GM19463 (cell line): Measurements from ENCODE around the gene PRDM11.
"Not testable (repeated sequence)": the region's sequence is repeated elsewhere in the genome, so short reads cannot be mapped to it uniquely, and the experiment has no call there.

Experiments used
- ATAC-seq: cut with Tn5 transposase; IDR thresholded peaks from one replicate; pipeline ENCODE4 v1.9.1; 2021; ENCODE audit warnings: mild to moderate bottlenecking, moderate library complexity; ENCODE audit not compliant: unreplicated experiment

PRDM11 gene

GRCh38 chr11:45229401-45230020, 83.1 kb downstream of the PRDM11 start:
- ATAC-seq = no peak

DNA sequence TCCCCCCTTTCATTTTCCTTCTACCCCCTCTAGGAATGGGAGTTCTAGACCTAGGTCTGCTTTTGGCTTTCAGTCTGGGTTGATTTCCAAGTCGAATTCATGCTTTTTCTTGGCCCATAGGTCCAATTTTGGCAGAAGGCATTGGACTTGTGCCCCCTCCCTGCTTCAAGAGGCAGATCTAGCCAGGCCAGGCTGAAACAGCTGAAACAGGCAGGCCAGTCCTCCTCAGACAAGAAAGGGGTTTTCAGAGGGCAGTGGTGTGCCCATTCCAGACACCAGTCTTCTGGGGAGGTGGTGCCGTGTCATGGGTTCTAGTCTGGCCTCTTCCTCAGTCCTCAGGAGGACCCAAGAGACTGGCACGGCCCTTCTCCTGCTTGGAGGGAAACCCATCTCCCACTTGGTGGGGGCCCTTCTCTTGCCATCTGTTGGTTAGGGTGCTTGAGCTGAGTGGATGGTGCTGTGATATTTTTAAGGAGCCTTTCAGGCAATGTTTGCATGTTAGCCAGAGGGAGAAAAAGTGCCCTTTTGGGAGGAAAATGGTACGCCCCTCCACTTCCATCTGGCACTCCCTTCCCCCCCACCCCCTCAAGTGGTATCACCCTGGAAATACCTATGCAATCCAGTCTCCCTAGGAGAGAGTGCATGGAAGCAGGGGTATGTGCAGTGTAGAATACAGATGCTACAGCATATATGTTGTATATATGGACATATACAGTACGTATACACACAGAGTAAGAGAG, 86.1 kb downstream of the PRDM11 start:
- ATAC-seq = no peak

DNA sequence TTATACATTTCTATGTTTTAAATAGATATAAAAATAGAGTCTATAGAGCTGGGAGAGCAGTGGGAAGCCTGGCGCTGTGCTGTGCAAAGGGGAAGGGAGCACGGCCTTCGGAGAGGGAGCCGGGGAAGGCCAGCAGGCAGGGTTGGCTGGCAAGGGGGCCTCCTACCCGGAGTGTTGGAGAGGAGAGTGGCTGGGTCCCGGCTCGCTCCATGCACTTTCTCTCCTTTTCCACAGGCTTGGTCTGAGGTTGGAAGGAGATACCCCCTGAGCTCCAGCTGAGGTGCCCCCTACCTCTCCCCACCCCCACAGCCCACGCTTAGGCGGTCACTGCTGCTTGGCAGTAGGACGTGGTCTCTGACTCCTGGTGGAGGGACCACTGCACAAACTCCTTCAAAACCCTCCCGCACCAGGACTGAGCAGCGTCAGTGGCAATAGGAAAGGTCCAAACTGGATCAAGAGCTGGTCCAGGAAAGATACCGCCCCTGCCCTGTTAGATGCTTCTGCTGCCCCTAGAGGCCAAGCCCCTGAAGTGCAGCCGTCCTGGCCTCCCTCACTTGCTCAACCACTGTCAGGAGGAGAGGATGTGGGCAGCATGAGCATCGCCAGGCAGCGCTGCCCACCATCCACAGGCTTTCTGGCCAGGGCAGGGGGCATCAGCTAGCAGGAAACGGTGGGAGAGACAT, 86.8 kb downstream of the PRDM11 start:
- ATAC-seq = peak; percentile 70

DNA sequence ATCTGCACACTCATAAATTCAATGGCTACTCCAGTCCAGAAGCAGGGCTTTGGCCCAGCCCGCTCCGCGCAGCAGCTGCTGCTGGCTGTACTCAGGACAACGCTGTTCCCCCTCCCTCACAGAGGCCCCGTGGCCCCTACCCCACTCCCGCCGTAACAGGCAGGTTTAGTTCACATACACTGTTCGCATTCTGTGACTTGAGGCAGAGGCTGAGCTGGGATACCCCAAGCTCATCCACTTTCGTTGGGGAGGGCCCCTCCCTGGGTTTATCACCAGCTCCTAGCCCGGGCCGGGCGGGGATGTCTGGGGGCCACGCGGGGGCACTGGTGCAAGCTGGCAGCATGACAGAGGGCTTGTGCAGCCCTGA, 87.3 kb downstream of the PRDM11 start:
- no peak for ATAC-seq

- no peak for ATAC-seq
Observed at GRCh38 chr11:45234306-45235006, 88.0 kb downstream of the PRDM11 start.

DNA sequence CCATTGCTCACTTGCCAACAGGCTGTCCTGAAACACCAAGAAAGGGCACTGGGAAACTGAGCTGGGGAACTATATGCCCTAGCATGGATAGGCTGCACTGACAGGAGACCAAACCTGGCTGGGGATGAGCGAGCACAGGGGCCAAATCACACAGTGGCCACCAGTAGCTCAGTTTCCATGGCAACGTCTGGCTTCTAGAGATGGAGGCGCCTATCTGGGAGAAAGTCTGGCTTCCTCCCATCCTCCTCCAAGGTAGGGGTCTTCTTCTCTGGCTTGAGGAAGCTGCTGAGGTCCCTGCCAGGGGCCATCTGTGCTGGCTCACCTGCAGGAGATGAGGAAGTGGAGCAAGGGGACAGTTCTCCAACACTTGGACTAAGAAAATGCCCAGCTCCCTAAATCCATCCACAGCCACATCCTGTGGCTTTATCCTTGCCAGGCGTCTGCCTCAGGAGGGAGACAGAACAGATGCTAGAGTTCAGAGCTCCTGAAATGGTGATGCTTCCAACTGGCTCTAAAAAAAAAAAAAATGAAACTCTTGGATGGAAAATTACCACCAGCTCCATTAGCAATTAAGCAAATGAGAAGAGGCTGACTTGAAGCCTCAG, 91.4 kb downstream of the PRDM11 start:
- no peak for ATAC-seq

- no peak for ATAC-seq
Observed at GRCh38 chr11:45238724-45239123, 92.3 kb downstream of the PRDM11 start.

DNA sequence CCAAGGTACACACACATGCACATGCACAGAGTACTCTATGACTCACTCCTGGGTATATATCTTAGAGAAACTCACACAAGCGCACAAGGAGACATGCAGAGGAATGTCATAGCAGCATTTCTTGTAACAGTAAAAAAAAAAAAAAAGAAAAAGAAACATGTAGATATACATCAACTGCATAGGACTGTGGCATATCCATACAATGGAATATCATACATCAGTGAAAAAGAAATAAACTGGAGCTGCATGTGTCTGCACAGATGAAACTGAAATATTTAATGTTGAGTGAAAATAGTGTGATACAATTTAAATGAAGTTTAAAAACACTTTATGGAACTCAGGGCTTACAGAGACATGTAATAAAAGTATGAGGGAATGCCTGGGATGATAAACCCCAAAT, 93.3 kb downstream of the PRDM11 start:
- ATAC-seq = no peak

GRCh38 chr11:45243967-45244366, 97.5 kb downstream of the PRDM11 start:
- ATAC-seq = no peak

DNA sequence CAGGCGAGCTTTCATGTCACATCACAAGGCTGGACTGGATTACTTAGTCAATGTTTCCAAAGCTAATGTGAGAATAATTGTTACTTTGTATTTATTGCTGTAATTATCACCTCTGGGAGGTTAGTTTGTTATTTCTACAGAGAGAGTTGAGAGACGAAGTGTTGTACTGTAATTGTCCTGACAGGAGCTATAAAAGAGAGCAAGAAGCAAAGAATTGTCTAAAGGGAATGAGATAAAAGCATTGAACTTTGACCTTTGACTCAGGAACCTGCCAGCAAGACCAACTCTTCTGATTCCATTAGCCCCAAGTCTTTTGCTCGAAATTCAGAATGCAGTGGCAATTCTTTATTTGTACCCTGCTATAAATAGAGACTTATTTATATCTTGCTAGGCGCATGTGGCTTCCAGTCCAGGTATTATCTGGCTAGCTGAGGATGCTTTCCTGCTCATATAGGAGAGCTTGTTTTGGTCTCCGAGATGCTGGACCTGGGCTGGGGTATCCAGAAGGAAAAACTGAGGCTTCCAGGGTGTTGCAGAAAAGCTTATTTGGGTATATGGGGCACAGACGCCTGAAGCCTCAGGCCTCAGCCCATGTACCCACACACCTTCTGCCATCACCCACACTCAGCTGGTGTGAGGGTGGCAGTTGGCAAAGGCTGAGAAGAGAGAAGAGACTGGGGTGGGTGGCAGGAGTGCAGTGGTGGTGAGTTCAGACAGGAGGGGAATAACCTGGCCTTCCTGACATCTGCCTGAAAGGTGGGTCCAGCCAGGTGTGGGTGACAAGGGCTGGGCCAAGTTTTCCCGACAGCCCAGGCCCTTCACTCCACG, 99.0 kb downstream of the PRDM11 start:
- ATAC-seq = no peak

DNA sequence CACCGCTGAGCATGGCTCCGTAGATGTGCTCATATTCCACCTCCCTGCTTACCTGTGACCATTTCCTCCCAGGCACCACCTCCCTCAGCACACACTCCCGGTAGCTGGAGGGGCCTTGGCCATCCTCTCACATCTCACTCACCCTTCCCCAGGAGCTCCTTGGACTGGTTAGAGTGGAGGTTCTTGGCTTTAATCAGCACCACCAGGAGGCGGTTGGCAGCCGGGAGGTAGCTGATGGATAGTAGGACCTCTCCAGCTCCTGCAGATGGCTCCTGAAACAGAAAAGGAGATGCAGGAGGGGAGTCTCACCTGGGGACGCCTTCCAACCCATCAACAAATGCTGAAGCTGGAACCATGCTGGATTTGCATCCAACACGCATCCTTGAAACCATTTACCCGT, 99.8 kb downstream of the PRDM11 start:
- no peak for ATAC-seq

GRCh38 chr11:45247433-45247832, 101.0 kb downstream of the PRDM11 start:
- no peak for ATAC-seq

DNA sequence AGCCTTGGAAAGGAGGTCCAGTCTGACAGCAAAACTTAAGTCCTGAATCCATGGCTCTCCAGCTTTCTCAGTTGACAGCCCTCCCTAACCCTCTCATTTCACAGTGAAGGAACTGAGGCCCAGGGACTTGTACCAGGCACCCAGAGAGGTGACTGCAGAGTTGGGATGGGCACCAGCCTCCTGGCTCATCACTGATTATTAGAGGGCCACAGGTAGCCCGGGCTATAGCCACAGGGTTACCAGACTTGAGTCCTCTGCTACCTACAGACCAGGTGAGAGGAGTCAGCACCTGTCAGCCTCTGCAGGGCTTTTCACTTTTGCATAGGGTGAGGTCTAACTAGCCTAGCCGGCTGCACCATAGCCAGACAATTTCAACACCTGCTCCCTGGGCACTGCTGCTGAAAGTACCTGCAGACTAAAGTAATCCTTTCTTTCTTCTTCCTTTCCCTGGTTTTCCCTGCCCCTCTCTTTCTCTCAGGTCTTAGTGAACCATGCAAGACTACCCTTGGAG, 102.1 kb downstream of the PRDM11 start:
- no peak for ATAC-seq

DNA sequence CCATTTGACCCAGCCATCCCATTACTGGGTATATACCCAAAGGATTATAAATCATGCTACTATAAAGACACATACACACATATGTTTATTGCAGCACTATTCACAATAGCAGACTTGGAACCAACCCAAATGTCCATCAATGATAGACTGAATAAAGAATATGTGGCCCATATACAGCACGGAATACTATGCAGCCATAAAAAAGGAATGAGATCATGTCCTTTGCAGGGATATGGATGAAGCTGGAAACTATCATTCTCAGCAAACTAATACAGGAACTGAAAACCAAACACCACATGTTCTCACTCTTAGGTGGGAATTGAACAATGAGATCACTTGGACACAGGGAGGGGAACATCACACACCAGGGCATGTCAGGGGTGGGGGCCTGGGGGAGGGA, 102.9 kb downstream of the PRDM11 start:
- ATAC-seq = not testable (repeated sequence)

DNA sequence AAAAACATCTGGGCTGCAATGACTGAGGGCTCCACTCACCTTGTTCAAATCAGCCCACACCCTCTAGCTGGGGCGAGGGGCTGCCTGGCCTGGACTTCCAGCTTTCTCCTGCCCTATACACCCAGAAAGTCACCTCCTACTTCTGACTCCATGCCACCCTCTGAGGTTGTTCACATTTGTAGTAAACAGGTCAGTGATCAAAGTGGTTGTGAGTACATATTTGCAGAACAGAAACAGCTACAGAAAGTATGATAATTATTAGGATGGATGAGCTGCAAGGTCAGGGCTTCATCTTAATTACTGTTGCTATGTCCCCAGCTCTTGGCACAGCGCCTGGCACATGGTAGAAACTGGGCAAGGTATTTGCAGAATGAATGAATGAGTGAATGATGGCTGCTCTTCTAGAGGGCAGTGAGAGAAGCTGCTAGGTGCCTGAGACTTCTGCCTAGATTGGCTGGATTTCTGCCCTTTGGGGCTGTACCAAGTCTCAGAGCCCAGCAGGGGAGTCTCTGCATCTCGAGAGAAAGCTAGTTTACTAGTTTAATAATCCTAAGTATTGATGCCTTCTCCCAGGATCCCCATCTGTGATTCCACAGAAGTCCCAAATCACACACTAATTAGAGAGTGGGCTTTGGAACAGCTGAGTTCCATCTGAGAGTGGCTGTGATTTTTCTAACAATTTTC, 103.7 kb downstream of the PRDM11 start:
- ATAC-seq = no peak

DNA sequence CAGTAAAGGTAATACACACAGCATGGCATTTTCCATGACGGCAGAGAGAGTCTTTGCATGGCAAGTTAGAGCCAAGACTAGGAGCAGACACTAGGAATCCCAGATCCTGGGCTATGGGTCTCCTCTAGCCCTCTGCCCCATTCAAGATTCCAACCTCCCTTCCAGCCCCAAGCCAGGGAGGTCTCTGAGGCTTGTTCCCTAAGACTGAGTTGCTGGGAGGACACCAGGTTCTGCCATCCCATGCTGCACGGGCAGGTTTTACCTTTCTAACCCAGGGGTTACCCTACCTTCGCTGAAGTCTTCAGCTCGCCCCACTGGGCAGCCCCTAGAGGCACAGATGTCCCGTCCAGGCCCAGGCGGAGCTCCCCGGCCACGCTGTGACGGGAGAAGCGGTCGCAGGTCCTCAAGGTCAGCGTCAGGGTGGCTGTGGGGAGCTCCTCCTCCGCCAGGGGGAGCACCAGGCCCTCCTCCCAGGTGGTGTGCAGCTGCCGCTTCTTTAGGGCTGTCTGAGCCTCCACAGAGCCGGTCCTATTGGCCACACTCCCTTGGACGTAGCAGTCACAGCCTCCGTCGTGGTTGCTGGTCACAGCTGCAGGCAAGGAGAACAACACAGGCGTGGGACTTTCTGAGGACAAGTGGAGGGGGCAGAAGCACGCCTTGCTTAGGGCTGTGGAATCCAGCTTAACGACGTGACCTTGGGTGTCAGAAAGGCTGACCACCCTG, 105.9 kb downstream of the PRDM11 start:
- no peak for ATAC-seq

DNA sequence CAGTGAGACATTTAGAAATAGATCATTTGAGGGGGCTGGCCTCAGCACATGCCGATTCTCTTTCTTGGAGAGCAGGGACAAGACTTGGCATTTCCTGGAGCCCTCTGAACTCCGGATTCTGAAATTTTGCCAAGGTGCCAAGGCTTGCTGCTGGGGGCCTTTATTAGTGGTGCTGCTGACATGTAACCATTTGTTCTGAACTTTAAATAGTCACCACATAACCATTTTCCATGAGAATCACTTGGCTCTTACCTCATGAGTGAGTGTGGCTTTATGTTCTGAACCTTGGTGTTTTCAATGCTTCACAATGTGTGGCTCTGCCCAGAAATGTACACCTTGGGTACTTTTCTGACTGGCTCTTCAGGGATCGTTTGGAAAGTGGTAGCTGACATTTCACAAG, 106.4 kb downstream of the PRDM11 start:
- no peak for ATAC-seq

GRCh38 chr11:45253640-45254039, 107.2 kb downstream of the PRDM11 start:
- no peak for ATAC-seq

- ATAC-seq = no peak
Observed at GRCh38 chr11:45254070-45254469, 107.6 kb downstream of the PRDM11 start.
